HG02588 (cell line): Measurements from ENCODE around the gene CSTF2.

Experiments used
- ATAC-seq: cut with Tn5 transposase; IDR thresholded peaks from one replicate; pipeline ENCODE4 v1.9.1; 2021; ENCODE audit warnings: mild to moderate bottlenecking, moderate library complexity; ENCODE audit not compliant: unreplicated experiment

CSTF2 gene

DNA sequence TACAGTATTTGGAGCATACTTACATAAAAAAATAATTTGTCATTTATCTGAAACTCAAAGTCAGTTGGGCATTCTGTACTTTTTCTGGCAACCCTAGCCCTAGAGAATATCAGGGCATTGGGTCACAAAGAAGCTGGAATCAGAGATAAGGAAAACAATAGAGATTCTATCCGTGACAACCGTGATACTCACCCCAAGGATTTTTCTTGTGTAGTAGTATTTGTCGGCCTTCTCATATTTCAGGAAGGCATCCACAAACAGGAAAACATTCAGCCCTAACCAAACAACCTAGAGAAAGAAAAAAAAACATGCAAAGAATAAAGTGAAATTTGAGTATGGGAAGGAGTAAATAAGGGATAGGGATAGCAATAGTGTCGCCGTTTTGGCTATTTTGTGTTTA, 50.3 kb downstream of the CSTF2 start:
- ATAC-seq: no peak

DNA sequence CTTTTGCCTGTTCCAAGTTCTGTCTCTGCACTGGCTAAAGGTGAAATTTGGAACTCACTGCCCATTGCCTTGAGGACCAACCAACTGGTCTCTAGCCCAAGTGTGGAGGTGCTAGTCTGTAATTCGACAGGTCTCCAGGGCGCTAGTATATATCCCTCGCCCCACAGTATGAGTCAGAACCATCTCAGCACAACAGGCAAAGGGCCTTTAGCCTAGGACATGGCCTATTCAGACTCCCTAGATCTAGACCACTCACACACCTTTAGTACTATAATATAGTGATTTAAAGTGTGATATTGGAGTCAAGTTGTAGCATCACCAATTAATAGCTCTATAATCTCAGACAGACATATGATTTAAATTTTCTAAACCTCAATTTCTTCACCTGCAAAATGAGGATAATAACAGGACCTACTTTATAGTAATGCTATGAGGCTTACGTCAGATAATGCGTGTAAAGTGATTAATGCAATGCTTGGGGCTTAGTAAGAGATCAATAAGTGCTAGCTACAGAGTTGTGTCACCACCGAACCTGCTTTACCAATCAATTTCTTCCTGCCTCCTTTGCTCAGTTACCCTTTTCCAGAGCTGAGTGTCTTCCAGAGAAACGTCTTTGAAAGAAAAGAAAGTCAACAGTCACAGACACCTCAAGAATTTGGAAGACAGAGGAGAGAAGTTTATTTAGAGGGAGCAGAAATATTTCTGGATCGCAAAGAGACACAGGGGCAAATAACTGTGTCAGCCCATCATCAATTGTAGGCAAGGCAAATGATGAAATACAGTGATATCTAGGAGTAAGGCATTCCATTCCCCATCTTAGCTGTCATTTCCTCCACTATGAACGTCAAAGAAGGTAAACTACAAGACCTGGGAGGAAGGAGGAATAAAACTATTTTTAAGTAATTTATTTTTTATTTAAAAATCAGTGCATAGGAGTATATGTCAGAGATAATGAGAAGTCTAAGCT, 51.7 kb downstream of the CSTF2 start:
- ATAC-seq: no peak

DNA sequence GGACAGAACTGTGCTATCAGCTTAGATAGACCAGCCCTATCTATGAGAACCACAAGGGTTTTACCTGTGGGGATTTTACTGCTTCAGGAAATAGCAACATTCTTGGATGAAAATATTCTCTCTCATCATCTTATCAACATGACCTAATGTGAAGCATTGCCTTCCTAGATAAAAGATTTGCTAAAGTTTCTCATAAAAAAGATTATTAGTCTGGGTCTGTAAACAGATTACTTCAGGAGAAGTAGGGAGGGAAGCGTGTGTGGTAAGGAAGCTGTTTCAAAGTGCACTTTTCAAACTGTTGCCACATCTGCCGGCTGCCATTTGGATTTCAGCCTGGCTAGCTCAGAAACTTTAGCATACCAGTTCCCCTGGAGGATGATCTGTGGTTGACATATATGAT, 54.1 kb downstream of the CSTF2 start, which contains the start of gene NOX1:
Gene NOX1, minus strand, starts transcription at position 35 of the 400 bp plus-strand sequence. CDS start 220 bp downstream, outside the sequence.
- ATAC-seq: no peak

DNA sequence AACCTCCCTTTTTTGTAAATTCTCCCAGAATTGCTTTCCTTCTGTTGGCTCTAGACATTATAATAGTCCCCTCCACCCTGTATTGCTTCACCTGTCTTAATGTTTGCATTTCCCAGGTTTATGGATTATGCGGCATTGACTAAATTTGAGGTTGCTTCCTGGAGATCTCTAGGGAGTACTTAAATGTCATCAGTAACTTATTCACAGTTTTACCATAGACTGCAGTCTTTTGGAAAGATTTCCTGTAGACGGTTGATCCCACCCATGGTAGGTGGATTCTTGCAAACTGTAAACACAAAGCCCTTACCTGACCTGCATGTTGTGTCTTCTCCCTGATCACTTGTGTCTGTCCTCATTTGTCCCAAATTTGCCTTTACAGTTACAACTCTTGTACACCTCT, 60.2 kb downstream of the CSTF2 start:
- no peak for ATAC-seq

DNA sequence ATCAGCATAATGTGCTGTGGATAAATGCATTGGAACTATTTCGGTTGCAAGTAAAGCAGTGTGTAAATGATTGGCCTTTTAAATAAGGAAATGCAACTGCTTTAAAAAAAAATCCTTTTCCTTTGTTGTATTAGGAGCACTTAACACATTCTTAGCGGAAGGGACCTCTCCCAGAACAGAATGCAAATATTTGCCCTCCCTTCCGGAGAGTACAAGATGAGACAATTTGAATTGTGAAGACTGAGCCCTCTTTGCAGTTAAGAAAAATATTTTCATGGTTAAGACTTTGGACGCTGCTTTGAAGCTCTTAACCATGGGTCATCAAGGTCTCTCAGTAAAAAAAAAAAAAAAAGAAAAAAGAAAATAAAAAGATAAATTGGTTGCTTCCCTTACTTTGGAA, 63.5 kb downstream of the CSTF2 start:
- ATAC-seq: no peak
